Measurements from ENCODE around the gene PLCG1. TPM values are rescaled to one million over a fixed set of nuclear protein-coding genes. Genes with fewer than 3 reads are reported as not detected.

The PLCG1 gene
- total and polyA plus RNA-seq, 7 donors: 16.0 to 43.1 (median 22.9) TPM

GRCh38 chr20:41170386-41171105 is 33.2 kb downstream of the PLCG1 start:
- Histone ChIP-seq H3K4me1 (peaks cover 30% of the 10 kb centered on the region), H3K4me3 (no peak overlapping the region), H3K9me3 (no peaks in the 10 kb centered on the region), H3K27me3 (ENCODE audit: insufficient read depth in 3 of 3, low read length in 2 of 3) (no peaks in the 10 kb centered on the region), H3K36me3 (ENCODE audit: insufficient read depth in 1 of 2, low read depth in 1 of 2) (peaks cover 4 to 96% of the 10 kb centered on the region in 2 donors), H3K27ac (no peak overlapping the region)
- TF ChIP-seq CTCF (IDR thresholded peaks at IDR 0.05): no peak
- 89 to 93% (median 92%) methylated on average over 6 of the region's 6 CpGs for WGBS, 3 donors
- intact Hi-C loops (cut with DNase I): loop anchor here (5.0 kb wide), 2 partner anchors 62 to 237 kb away; no protein-coding TSS in a partner anchor
- no peak for ATAC-seq
- peak in 1 of 2 donors; percentile 36 for DNase-seq

- Histone ChIP-seq H3K4me1 (peaks cover 39% of the 10 kb centered on the region), H3K27ac (peak overlapping the region; percentile 65), H3K4me3 (no peak overlapping the region), H3K9me3 (no peaks in the 10 kb centered on the region), H3K27me3 (ENCODE audit: insufficient read depth in 3 of 3, low read length in 2 of 3) (no peaks in the 10 kb centered on the region), H3K36me3 (ENCODE audit: insufficient read depth in 1 of 2, low read depth in 1 of 2) (peaks cover 4 to 86% of the 10 kb centered on the region in 2 donors)
- DNase-seq: peak in 1 of 2 donors; percentile 2
- 38 to 62% (median 57%) methylated on average over 3 of the region's 3 CpGs for WGBS, 3 donors
- intact Hi-C loops (cut with DNase I): loop anchor here (2.0 to 5.0 kb wide), 4 partner anchors 60 to 235 kb away; partner anchors contain the start of gene LPIN3 (in 1 of the 2)
- ATAC-seq: peak in 1 of 4 donors; percentile 1
- TF ChIP-seq CTCF (IDR thresholded peaks at IDR 0.05): no peak
Observed at GRCh38 chr20:41171736-41172295, 34.5 kb downstream of the PLCG1 start.

DNA sequence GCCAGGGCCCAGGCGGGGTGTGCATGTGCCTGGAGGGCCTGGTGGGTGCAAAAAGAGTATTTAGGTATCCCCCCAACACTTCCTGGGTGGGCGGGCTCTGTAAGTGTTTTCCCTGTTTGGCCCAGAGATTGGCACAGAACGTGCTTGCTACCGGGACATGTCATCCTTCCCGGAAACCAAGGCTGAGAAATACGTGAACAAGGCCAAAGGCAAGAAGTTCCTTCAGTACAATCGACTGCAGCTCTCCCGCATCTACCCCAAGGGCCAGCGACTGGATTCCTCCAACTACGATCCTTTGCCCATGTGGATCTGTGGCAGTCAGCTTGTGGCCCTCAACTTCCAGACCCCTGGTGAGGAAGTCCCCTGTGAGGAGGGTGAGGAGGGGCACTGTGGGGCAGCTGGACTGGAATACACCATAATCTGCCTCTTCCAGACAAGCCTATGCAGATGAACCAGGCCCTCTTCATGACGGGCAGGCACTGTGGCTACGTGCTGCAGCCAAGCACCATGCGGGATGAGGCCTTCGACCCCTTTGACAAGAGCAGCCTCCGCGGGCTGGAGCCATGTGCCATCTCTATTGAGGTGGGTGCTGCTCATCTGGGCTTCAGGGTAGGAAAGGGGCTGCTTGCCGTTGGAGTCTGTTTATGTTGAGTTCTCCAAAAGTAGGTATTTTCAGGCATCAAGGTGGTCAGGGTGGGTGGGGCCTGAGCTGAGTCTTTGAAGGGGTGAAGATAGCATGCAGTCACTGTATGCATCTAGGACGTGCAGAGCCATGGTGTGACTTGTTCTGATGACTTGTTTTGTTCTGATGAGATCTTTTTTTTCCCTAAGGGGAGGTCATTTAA is 35.2 kb downstream of the PLCG1 start:
- H3K4me1 ChIP-seq: peaks cover 46% of the 10 kb centered on the region
- intact Hi-C loops (cut with DNase I): loop anchor here (1.0 to 5.0 kb wide), 5 partner anchors 60 to 235 kb away; partner anchors contain the start of gene LPIN3 (in 1 of the 2)
- H3K36me3 ChIP-seq (ENCODE audit: insufficient read depth in 1 of 2, low read depth in 1 of 2): peaks cover 4 to 79% of the 10 kb centered on the region in 2 donors
- DNase-seq (peak in 1 of 2 donors; percentile 59), ATAC-seq (peak; percentile 9 to 29 (median 12))
- WGBS, 3 donors: 47 to 55% (median 55%) methylated on average over 18 of the region's 18 CpGs
- H3K9me3 ChIP-seq: no peaks in the 10 kb centered on the region
- peak overlapping the region; percentile 65 for H3K27ac ChIP-seq
- H3K27me3 ChIP-seq (ENCODE audit: insufficient read depth in 3 of 3, low read length in 2 of 3): no peaks in the 10 kb centered on the region
- no peak for TF ChIP-seq CTCF (IDR thresholded peaks at IDR 0.05)
- no peak overlapping the region for H3K4me3 ChIP-seq

- peak; percentile 98 for TF ChIP-seq CTCF (IDR thresholded peaks at IDR 0.05)
- DNase-seq: peak; percentile 88 to 93
- WGBS, 3 donors: 5 to 7% (median 6%) methylated on average over 9 of the region's 9 CpGs
- H3K9me3 ChIP-seq: no peaks in the 10 kb centered on the region
- peaks cover 53% of the 10 kb centered on the region for H3K4me1 ChIP-seq
- peak overlapping the region; percentile 71 for H3K27ac ChIP-seq
- H3K4me3 ChIP-seq: no peak overlapping the region
- H3K36me3 ChIP-seq (ENCODE audit: insufficient read depth in 1 of 2, low read depth in 1 of 2): peaks cover 4 to 71% of the 10 kb centered on the region in 2 donors
- intact Hi-C loops (cut with DNase I): loop anchor here (1.0 to 5.0 kb wide), 5 partner anchors 59 to 234 kb away; partner anchors contain the start of gene LPIN3 (in 1 of the 2)
- H3K27me3 ChIP-seq (ENCODE audit: insufficient read depth in 3 of 3, low read length in 2 of 3): no peaks in the 10 kb centered on the region
- peak; percentile 83 to 89 (median 86) for ATAC-seq
Observed at GRCh38 chr20:41173161-41173721, 35.9 kb downstream of the PLCG1 start.
